Activated CD4-positive, alpha-beta T cell treated with anti-CD3 and anti-CD28 coated beads, Interleukin-2, Interleukin-6, amounts not matched to agents 100 ng/mL and 50 ng/mL, durations not matched to agents 16 hours and 8 hours (primary cell): Measurements from ENCODE around the gene DOCK9.
"Not testable (repeated sequence)": the region's sequence is repeated elsewhere in the genome, so short reads cannot be mapped to it uniquely, and the experiment has no call there.

Source experiments
- DNase-seq: peaks from one replicate; pipeline ENCODE4 v3.0.0-alpha.2; 2020

DOCK9 gene

DNA sequence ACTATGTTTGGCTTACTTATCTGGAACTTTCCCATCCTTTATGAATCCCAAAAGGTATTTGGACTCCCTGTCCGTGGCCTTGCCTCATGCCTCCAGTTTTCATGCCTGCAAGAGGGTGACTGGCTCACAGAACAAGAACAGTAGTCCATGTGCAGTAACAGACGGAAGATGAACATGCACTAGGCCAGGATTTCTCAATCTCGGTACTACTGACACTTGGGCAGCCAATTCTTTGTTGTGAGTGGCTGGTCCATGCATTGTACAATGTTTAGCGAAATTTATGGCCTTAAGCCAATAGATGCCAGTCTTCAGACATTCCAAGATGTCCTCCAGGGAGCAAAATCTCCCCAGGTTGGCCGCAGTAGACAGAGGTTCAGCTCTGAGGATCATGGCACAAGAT is 61.9 kb downstream of the DOCK9 start:
- DNase-seq: no peak

GRCh38 chr13:98915563-98915962 is 62.3 kb downstream of the DOCK9 start:
- no peak for DNase-seq

GRCh38 chr13:98913741-98914140 is 64.1 kb downstream of the DOCK9 start:
- no peak for DNase-seq

GRCh38 chr13:98912846-98913245 is 65.0 kb downstream of the DOCK9 start:
- DNase-seq: no peak

GRCh38 chr13:98910501-98910951 is 67.3 kb downstream of the DOCK9 start:
- DNase-seq: peak; percentile 73

- peak; percentile 44 for DNase-seq
Observed at GRCh38 chr13:98909016-98909415, 68.8 kb downstream of the DOCK9 start.

- DNase-seq: no peak
Observed at GRCh38 chr13:98906746-98907502, 70.9 kb downstream of the DOCK9 start.

DNA sequence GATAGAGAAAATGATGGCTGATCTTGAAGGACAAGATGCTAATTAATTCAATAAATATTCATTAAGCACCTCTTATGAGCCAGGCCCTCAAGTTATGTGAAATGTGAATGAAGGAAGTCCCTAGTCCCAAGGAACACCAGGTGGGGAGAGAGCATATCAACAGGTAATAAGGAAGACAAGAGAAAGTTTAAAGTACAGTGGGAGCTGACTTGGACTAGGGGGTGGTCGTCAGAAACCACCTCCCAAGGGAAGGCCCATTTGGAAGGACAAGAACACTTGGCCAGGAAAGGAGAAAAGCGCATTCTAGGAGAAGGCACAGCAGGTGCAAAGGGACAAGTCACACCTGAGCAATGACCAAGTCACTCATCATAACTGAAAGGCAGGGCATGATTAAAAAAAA is 72.7 kb downstream of the DOCK9 start:
- no peak for DNase-seq

- DNase-seq: no peak
Observed at GRCh38 chr13:98900442-98900841, 77.4 kb downstream of the DOCK9 start.

GRCh38 chr13:98897706-98898105 is 80.2 kb downstream of the DOCK9 start:
- DNase-seq: no peak

DNA sequence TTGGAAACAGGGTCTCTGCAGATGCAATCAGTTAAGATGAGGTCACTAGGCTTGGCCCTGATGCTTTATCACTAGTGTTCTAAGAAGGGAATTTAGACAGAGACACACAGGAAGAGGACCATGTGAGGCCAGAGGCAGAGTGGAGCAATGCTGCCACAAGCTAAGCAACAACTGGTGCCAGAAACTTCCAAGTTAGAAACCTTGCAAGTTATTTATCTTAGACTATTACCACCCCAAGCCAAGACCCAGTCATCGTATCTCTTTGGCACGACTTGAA is 81.1 kb downstream of the DOCK9 start:
- DNase-seq: no peak

DNA sequence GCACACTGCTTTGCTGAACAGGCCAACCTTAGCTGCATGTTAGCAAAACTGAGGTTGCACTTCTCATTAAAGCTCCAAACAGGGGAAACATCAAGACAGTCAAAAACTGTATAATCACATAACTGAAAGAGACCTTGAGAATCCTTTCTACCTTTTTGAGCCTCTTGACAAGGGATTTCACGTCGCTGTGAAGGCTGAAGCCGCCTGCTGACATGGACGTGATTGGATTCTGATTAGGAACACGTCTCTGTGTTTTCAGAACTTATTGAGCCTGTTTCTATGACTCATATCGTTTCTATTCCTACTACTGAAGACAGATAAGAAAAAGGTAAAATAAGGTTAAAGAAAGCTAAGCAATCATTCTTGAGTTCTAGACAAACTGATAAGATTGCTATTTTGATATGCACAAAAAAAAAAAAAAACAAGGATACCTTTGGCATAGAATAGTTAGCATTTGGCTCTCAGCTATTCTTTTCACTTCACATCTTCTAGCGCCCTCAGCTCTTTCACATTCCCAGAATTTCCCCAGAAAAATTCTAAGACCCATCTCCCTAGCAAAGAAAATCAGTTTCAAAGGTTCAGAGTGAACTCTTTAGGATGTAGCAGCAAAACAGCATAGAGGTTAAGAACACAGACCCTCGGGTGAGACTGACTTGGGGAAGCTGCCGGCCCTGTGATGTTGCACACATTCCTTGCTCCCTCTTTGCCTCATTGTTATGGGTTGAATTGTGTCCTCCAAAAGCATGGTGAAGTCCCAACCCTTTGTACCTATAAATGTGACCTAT is 81.6 kb downstream of the DOCK9 start:
- no peak for DNase-seq

- DNase-seq: not testable (repeated sequence)
Observed at GRCh38 chr13:98894814-98895213, 83.0 kb downstream of the DOCK9 start.

DNA sequence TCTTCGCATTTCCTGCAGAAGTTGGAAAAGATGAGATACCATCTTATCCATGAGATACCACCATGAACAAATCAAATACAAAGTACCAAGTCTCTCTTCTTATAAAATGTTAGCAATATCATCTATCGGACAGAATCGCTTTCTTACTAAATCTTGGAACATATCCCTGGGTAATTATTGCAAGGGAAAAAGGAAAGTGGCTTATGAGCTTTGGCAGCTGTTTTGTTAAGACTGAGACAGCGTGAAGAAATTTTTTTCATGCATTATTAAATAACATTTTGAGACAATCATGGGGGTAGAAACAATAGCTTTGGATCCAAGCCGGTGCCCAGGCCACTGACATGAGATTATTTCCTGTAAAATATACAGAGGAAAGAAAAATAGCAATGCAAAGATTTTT is 84.5 kb downstream of the DOCK9 start:
- no peak for DNase-seq

- no peak for DNase-seq
Observed at GRCh38 chr13:98892821-98893220, 85.0 kb downstream of the DOCK9 start.

DNA sequence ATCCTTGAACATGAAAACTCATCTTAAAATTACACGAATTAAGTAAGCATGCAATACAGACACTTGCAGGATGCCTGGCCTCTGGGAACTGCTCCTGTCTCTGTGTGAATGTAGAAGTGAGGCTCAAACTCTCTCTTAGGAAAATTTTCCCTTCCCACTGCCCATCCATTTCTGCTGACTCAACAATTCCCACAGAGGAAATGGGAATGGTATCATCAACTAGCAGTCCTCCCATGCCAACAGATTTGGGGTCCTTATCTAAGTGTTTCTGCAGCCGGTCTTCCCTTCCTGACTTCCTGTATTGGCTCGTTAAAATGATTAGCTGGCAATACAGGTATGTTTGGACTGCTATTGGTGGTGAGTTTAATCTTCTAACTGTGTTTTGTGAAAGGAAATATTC is 85.8 kb downstream of the DOCK9 start:
- DNase-seq: no peak

GRCh38 chr13:98890925-98891324 is 86.9 kb downstream of the DOCK9 start:
- no peak for DNase-seq

DNA sequence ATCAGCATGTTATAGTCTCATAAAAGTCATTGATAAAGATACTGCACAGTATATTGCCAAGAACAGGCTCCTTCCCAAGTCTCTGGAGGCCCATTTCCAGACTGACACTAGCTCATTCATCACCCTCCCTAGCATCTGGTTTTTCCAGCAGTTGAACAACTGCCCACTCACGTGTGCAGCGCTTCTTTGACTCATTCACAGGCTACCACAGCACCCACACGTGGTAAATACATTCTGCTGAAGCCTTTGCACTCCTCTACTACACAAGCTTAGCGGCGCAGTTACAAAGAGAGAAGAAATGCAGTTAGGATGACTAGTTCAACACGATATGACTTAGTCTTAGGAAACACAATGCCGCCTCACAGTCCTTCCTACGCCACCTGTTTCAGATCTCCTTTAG is 87.7 kb downstream of the DOCK9 start:
- peak; percentile 59 for DNase-seq

DNA sequence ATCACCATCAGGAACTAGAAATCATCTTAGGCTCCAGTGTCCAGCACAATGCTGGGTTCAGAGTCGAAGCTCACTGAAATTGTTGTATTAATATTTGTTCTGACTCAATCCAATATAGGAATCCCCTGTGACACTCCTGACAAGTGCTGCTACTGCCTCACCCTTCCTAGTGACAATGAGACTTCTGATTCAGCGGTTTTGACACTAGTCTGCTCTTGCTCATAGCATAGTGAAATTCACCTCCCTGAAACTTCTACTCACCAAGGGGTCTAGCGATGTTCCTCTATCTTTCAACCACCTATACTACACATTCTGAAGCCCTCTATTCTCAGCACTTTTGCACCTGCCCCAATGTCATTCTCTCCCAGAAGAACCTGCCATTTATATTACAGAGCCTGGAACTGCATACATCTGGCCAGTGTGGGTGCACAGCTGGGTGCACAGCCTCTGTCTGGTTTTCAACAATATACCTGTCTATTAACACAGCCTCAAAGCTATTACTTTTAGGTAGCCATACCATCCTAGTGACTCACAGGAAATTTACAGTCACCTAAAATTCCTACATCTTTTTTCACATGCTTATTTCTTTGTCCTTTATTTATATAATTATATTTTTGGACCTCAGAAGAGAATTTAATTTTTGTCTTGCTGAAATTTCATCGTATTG is 88.3 kb downstream of the DOCK9 start:
- DNase-seq: peak; percentile 21

GRCh38 chr13:98888890-98889279 is 89.0 kb downstream of the DOCK9 start:
- no peak for DNase-seq

- no peak for DNase-seq
Observed at GRCh38 chr13:98888222-98888889, 89.5 kb downstream of the DOCK9 start.

DNA sequence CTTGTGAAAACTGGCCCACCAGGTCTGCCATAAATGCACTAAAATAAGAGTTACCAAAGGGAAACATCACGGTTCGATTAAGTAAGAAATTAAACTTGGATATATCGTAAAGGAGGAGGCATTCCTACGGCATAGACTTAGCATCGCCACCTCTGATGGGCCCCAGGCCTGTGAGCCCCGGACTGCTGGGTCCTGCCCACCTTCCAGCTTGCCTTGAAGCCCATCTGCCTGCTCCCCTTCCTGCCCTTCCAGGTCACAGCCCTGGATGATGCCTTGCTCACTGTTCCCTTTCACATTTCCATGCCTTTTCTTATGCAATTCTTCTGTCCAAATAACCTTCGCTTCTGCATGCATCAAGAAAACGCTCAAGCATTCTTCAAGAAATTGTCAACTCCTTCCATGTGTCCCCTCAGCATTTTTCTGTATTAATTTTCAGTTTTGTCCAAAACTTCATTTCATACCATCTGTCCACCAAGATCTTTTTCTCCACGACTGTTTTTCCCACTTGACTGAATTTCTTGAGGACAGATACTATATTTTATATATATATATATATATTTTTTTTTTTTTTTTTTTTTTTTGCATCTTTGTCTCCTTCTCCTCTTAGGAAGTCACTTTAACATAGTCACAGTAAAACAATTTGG is 91.2 kb downstream of the DOCK9 start:
- no peak for DNase-seq

DNA sequence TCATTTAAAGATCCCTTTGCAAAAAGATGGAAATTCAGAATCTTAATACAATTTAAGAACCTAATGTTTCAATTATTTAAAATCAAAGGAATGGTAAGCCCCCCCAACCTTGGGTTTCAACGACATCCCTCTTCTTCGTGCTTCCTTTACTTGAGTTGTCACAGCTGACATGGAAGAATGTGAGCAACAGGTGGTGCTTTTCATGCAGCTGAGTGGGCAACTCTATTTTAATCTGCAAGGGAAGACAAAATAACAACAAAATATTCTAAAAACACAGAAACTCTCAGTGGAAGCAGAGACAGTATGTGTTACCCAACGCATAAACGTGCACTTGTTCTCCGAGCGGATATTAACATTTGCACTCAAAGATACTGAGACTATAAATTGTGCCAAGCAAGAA is 92.3 kb downstream of the DOCK9 start:
- DNase-seq: no peak
